Coronary artery (tissue), 2 donors: ENCODE results near the gene SPATA13.
A peak's percentile ranks its signal among the peaks of the same experiment; 100 is the strongest.

Experiments
- DNase-seq: peaks from one replicate; pipeline ENCODE4 v3.0.0-alpha.2; 2017; ENCODE audit warnings: low spot score
- H3K27ac ChIP-seq, 2 donors: fragments of 200-600 bp; sonication (generic); one replicate each; pipeline ENCODE4 v1.5.1; 2016 to 2019
- H3K4me3 ChIP-seq: fragments of 200-600 bp; sonication (generic); 2 replicates; pipeline ENCODE4 v1.5.1; 2016; ENCODE audit warnings: mild to moderate bottlenecking, moderate library complexity
- TF ChIP-seq, protein P1 (sequence below): fragments of 200-600 bp; sonication (generic); IDR thresholded peaks from one replicate; pipeline ENCODE4 v1.5.1; 2019; ENCODE audit warnings: antibody characterized with exemption

Gene SPATA13

GRCh38 chr13:24218338-24218737 is 57.8 kb downstream of the SPATA13 start:
- Histone ChIP-seq H3K27ac (peak overlapping the region in 1 of 2 donors; percentile 66), H3K4me3 (no peak overlapping the region)
- TF ChIP-seq, protein P1, sequence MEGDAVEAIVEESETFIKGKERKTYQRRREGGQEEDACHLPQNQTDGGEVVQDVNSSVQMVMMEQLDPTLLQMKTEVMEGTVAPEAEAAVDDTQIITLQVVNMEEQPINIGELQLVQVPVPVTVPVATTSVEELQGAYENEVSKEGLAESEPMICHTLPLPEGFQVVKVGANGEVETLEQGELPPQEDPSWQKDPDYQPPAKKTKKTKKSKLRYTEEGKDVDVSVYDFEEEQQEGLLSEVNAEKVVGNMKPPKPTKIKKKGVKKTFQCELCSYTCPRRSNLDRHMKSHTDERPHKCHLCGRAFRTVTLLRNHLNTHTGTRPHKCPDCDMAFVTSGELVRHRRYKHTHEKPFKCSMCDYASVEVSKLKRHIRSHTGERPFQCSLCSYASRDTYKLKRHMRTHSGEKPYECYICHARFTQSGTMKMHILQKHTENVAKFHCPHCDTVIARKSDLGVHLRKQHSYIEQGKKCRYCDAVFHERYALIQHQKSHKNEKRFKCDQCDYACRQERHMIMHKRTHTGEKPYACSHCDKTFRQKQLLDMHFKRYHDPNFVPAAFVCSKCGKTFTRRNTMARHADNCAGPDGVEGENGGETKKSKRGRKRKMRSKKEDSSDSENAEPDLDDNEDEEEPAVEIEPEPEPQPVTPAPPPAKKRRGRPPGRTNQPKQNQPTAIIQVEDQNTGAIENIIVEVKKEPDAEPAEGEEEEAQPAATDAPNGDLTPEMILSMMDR = no peak
- DNase-seq = no peak

DNA sequence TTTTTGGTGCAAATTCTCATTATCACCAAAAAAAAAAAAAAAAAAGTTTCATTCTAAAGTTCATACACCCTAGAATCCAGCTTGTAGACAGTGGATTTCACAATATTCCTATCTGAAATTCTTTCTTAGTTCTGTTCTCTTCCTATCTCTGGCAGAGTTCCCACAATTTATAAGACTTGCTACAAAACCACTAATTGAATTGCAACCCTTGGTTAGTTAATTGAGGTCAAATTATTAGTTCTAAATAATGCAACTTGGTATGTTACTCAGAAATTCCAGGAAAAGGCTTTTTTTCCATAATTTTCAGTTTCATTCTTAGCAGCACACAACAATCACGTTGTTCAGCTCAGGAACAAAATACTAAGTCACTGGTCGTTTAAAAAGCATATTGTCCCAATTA is 58.5 kb downstream of the SPATA13 start:
- H3K27ac ChIP-seq = no peak overlapping the region
- TF ChIP-seq, protein P1 = no peak
- DNase-seq = no peak
- H3K4me3 ChIP-seq = no peak overlapping the region

DNA sequence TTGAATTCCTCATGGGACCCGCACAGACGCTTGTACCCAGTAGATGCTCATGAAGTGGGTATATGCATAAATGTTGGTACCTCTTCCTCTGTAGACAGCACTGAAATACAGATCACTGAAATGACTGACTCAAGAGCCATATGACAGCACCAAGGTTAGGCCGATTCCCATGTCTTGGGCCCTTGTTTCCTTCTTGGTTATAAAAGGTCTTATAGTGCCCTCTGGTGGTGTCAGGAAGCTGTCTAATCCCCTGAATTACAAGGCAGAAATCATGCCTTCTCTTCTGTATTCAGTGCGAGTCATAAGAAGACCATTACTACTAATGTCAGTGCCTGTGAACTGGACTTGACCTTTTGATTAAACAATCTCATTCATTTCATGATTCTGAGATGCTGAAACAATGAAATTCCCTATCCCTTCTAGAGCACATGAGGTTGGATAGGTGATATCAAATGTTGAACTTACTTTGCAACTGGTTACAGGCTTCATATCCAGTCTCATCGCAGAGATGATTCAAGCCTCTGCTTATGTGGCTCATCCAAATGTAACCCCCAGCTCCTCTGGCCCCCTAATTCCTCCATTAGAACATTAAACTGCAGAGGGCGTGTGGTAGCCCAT is 59.7 kb downstream of the SPATA13 start:
- no peak for DNase-seq
- TF ChIP-seq, protein P1 = peak; percentile 69
- Histone ChIP-seq H3K4me3 (no peak overlapping the region), H3K27ac (peak overlapping the region in 1 of 2 donors; percentile 65)

DNA sequence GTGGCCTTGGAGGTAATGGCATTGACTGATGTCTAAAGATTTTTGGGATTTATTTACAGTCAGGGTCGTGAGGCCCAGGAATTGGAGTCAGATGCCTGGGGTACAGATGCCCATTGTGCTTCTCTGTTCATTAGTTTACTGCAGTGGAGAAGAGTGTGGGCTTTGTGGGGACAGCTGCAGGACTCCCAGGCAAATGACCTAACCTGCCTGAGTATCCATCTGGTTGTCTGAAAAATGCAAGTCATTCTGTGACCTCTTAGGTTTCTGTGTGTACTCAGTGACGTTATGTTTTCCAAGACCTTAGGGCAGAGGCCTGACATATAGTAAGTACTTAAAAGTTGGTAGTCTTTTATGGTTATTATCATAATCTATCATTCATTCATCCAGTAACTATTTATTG is 60.5 kb downstream of the SPATA13 start:
- no peak overlapping the region for H3K4me3 ChIP-seq
- no peak for DNase-seq
- TF ChIP-seq, protein P1 = no peak
- no peak overlapping the region for H3K27ac ChIP-seq

GRCh38 chr13:24222756-24223155 is 62.2 kb downstream of the SPATA13 start:
- TF ChIP-seq, protein P1 = no peak
- H3K27ac ChIP-seq = no peak overlapping the region
- no peak overlapping the region for H3K4me3 ChIP-seq
- DNase-seq = no peak

DNA sequence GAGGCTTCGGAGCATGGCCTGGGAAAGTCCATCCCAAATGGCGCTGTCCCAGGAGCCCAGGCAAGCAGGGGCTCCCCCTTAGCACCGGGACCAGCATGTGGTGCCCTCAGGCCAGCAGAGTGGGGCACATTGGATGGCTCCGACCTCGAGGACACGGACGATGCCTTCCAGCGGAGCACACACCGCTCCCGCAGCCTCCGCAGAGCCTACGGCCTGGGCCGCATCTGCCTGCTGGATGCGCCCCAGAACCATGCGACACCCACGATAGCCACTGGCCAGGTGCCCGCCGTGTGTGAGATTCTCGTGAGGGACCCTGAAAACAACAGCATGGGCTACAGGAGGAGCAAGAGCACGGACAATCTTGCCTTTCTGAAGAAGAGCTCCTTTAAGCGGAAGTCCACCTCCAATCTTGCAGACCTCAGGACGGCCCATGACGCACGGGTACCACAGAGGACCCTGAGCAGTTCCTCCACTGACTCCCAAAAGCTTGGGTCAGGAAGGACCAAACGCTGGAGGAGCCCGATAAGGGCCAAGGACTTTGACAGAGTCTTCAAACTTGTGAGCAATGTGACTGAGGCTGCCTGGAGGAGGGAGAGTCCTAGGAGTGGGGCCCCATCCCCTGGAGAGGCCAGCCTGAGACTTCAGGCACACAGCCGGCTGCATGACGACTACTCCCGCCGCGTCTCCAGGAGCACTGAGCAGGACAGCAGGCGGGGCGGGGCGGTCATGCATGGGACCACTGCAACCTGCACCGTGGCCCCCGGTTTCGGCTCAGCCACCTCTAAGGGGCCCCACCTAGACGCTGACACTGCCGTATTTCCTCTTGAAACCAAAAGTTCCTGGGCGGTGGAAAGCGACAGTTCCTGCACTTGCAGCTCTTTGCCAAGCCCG is 63.1 kb downstream of the SPATA13 start:
- Histone ChIP-seq H3K27ac (no peak overlapping the region), H3K4me3 (no peak overlapping the region)
- no peak for DNase-seq
- TF ChIP-seq, protein P1 = no peak
